HUDEP-2 (cell line): ENCODE results near the gene MLLT11.

Experiments
- DNase-seq, 76 experiments: peaks; one replicate each; lab custom pipeline; 2025; ENCODE audit not compliant: unreplicated experiment in 76 of 76; lab: John Stamatoyannopoulos, UW

The MLLT11 gene

GRCh38 chr1:151060007-151060656 is at the start of gene MLLT11:
MLLT11 (plus strand) TSS chr1:151060397; CDS start chr1:151067225, 6,828 bp downstream.
- DNase-seq: peak in 4 of 76 experiments; percentile 8 to 21 (median 14)

DNA sequence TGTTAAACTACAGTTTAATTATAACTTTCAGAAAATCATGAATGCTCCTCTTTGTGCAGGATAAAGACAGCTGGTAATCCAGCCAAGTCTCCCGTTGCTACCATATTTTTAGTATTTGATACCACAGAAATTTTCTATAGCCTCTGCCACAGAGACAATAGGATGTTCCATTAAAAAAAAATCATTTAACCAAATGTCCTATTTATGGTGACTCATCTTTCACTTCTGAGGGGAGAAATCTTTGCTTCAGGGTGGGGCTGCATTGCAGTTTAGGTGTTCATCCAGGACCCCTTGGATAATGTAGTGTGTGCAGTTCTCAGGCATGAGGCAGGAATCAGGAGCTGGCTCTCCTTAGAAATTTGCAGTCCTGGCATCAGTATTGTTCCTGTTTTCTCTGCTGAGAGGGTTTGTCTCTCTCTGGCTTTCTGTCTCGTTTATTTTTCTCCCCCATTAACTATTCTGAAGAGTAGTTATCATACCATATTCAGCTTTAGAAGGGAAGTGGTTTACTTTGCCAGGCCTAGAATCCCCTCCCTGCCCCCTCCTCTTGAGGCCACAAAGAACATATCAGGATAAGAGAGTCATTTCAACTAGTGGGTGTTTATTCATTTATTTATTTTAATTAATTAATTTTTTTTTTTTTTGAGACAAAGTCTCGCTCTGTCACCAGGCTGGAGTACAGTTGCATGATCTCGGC is 48.9 kb upstream of the MLLT11 start:
- DNase-seq: no peak

GRCh38 chr1:151012684-151013471 is 47.3 kb upstream of the MLLT11 start:
- DNase-seq: no peak

- peak in 65 of 76 experiments; percentile 5 to 74 (median 41) for DNase-seq
Measured at GRCh38 chr1:151013518-151013917, 46.7 kb upstream of the MLLT11 start.

DNA sequence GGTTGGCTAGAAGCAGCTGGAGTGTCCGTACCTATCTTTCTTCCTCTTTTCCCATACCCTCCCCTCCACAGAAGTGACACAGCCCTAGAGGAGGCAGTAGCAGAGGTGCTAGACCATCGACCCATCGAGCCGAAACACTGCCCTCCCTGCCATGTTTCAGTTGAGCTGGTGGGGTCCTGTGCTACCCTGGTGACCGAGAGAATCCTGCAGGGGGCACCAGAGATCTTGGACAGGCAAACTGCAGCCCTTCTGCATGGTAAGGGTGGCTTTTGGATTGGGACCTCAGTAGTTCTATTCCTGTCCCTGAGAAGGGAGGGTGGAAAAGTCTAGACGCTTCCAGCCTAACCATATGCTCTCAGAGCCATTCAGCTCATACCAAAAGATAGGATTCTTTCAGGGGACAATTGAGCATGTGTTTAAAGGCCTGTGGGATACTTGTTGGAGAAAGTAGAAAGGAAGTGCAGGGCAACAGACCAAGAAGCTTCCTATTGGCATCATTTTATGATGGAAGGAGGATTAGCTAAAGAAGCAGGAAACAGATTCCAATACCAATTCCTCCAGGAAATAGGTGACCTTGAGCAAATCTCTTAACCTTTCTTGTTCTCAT is 35.6 kb upstream of the MLLT11 start:
- peak in 70 of 76 experiments; percentile 16 to 83 (median 64) for DNase-seq

DNA sequence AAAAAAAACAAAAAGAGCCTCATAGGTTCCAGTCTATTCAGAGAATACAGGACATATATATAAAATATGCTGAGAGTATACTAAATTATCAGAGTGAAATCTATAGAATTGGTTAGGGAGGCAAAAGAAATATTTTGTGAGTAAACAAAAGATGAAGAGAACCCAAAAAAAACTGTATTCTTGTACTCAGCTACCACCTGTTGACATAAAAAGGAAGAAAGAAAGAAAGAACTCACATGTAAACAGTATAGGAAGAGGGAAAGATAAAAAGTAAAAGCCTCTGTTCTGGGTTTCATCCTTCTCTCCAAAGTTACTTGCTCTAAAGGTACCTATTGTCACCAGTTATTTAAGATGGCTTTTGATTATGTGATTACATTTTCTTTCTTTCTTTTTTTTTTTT is 33.7 kb upstream of the MLLT11 start:
- no peak for DNase-seq

DNA sequence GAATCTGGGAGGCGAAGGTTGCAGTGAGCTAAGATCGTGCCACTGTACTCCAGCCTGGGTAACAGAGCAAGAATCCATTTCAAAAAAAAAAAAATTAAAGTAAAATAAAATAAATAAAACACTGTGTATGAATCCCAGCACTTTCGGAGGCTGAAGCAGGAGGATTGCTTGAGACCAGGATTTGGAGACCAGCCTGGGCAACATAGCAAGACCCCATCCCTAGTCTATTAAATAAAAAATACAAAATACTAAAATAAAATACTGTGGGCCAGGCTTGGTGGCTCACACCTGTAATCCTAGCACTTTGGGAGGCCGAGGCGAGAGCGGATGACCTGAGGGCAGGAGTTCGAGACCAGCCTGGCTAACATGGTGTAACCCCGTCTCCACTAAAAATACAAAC is 28.0 kb upstream of the MLLT11 start:
- no peak for DNase-seq

DNA sequence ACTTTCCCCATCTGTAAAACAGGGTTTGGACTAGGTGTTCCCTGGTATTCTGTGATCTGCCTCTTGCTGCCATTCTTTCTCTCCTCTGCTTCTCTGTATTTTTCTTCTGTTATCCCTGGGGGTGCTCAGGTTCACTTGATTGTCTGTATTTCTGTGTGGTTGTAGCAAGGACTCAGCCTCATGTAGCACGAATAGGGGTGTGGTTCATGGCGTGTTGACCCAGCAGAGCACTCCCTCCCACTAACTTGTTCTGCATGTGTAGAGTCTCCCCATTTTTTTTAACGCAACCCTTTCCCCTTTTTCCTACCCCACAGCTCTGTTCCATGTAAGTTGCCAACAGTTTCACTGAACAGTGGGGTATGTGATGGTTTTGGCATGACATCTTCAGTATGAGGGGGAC is 25.0 kb upstream of the MLLT11 start:
- no peak for DNase-seq

- no peak for DNase-seq
Measured at GRCh38 chr1:151036356-151036755, 23.8 kb upstream of the MLLT11 start, which contains the start of gene BNIPL. BNIPL (plus strand) TSS chr1:151036586; CDS start chr1:151036726, 140 bp downstream.

- DNase-seq: no peak
Measured at GRCh38 chr1:151037032-151037431, 23.2 kb upstream of the MLLT11 start.

- peak in 4 of 76 experiments; percentile 11 to 29 (median 18) for DNase-seq
Measured at GRCh38 chr1:151039521-151039920, 20.7 kb upstream of the MLLT11 start.

GRCh38 chr1:151043163-151043562 is 17.0 kb upstream of the MLLT11 start:
- DNase-seq: no peak

DNA sequence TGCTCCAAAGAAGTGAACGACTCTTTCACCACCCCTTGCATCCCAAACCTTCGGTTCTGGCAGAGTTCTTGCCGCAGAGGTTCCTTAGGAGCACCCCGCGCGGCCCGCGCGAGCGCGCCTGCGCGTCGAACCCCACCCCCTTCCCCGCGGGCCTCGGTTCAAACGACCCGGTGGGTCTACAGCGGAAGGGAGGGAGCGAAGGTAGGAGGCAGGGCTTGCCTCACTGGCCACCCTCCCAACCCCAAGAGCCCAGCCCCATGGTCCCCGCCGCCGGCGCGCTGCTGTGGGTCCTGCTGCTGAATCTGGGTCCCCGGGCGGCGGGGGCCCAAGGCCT is 12.6 kb upstream of the MLLT11 start, which contains the start of gene C1orf56:
TSS of gene C1orf56 (plus strand) at position 161 of the 334 bp plus-strand sequence. CDS start at position 258, 97 bp downstream.
- DNase-seq: peak in 41 of 76 experiments; percentile 5 to 61 (median 33)

- DNase-seq: peak in 73 of 76 experiments; percentile 17 to 87 (median 66)
Measured at GRCh38 chr1:151047925-151048644, 12.1 kb upstream of the MLLT11 start.

DNA sequence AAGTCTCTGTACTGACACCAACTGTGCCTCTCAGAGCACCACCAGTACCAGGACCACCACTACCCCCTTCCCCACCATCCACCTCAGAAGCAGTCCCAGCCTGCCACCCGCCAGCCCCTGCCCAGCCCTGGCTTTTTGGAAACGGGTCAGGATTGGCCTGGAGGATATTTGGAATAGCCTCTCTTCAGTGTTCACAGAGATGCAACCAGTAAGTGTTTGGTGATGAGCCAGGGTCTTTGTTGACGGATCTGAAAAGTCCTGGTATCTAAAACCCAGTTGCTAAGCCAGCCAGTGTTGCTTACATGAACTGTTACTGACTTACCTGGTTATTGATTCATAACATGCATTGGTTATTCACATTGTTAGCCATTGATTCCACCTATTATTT is 11.6 kb upstream of the MLLT11 start:
- DNase-seq: no peak

GRCh38 chr1:151049458-151049857 is 10.7 kb upstream of the MLLT11 start:
- no peak for DNase-seq

DNA sequence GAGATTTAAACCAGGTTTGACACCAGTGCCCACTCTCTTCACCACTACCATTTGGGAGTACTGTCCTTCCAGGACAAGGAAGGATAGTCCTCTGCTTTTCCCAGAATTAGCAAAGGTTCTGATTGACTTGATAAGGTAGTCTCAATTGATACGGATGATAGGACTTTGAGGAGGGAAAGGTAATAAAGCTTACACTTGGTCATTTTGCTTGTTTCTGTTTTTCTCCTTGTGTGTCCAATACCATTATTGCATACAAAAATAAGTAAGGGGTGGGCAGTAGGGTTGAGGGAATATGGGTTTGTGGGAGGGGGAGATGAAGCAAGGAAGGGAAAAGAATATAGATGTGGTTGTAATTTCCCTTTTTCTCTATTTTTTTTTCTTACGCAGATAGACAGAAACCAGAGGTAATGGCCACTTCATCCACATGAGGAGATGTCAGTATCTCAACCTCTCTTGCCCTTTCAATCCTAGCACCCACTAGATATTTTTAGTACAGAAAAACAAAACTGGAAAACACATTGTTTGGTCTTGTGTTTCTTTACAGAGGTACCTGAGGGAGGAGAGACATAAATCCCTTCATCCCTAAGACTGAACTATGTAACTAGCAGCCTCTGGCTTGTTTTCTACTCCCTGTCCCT is 10.0 kb upstream of the MLLT11 start:
- DNase-seq: no peak

GRCh38 chr1:151051356-151052009 is 8.7 kb upstream of the MLLT11 start:
- no peak for DNase-seq

DNA sequence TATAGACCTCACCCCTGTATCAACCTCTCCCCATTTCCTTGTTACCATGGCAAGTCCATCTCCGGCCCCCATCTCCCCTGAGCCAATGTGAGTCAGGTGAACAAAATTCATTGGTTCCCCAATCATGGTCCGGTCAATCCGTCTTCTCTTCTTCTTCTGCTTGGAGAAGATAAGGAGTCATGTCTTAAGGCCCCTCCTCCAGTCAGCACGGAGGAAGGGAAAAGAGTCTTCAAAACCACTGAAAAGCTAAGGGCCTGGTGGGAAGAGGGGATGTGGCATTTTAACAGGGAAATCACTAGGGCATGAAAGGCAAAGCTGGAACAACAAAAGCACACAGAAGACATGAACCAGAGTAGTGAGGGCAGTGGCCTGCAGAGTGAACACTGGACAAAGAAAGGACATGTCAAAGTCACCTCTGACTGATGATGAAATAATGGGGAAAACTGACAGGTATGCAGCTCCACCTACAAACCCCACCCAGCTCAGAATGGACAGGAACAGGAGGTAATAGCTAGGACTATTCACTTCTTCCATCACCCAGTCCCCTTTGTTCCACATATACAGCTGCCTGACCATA is 5.1 kb upstream of the MLLT11 start:
- peak in 7 of 76 experiments; percentile 13 to 42 (median 31) for DNase-seq
